ENCODE measurements around the gene C2orf72. TPM values are rescaled to one million over a fixed set of nuclear protein-coding genes. Genes with fewer than 3 reads are reported as not detected.
"Not testable (repeated sequence)": the region's sequence is repeated elsewhere in the genome, so short reads cannot be mapped to it uniquely, and the experiment has no call there.

C2orf72 gene
- polyA plus RNA-seq, 1 experiment = not detected

- H3K9me3 ChIP-seq (ENCODE audit: control insufficient read depth, insufficient read depth, low read length) = no peaks in the 10 kb centered on the region; the same call in 1 of the 2 replicates
- H3K27ac ChIP-seq (ENCODE audit: low read depth, low read length) = no peak overlapping the region
- DNase-seq (ENCODE audit: low read depth, low spot score) = no peak
- peaks cover 39% of the 10 kb centered on the region for H3K27me3 ChIP-seq (ENCODE audit: control insufficient read depth, insufficient read depth, low read length)
- no peak for TF ChIP-seq CTCF (IDR thresholded peaks at IDR 0.05; ENCODE audit: low read depth, low read length)
- ChIA-PET POLR2A (no interaction called here), CTCF (interaction anchor here (2.2 kb wide), 1 partner anchor 14 kb away, joined by 7 read pairs; no protein-coding TSS in a partner anchor)
- no peak overlapping the region for H3K4me3 ChIP-seq (ENCODE audit: low read depth, low read length)
Measured at GRCh38 chr2:231001036-231001435, 36.3 kb upstream of the C2orf72 start.

GRCh38 chr2:231001921-231002320 lies 35.4 kb upstream of the C2orf72 start:
- Histone ChIP-seq H3K27ac (ENCODE audit: low read depth, low read length) (no peak overlapping the region), H3K4me3 (ENCODE audit: low read depth, low read length) (no peak overlapping the region), H3K9me3 (ENCODE audit: control insufficient read depth, insufficient read depth, low read length) (no peaks in the 10 kb centered on the region), H3K27me3 (ENCODE audit: control insufficient read depth, insufficient read depth, low read length) (peaks cover 40% of the 10 kb centered on the region)
- POLR2A ChIA-PET = no interaction called here
- no peak for TF ChIP-seq CTCF (IDR thresholded peaks at IDR 0.05; ENCODE audit: low read depth, low read length)
- no peak for DNase-seq (ENCODE audit: low read depth, low spot score)
- CTCF ChIA-PET = interaction anchor here (2.2 kb wide), 1 partner anchor 15 kb away, joined by 7 read pairs; no protein-coding TSS in a partner anchor

GRCh38 chr2:231002641-231003040 lies 34.7 kb upstream of the C2orf72 start:
- Histone ChIP-seq H3K4me3 (ENCODE audit: low read depth, low read length) (no peak overlapping the region), H3K27me3 (ENCODE audit: control insufficient read depth, insufficient read depth, low read length) (peaks cover 37% of the 10 kb centered on the region), H3K9me3 (ENCODE audit: control insufficient read depth, insufficient read depth, low read length) (no peaks in the 10 kb centered on the region), H3K27ac (ENCODE audit: low read depth, low read length) (no peak overlapping the region)
- DNase-seq (ENCODE audit: low read depth, low spot score) = no peak
- no peak for TF ChIP-seq CTCF (IDR thresholded peaks at IDR 0.05; ENCODE audit: low read depth, low read length)
- CTCF ChIA-PET = interaction anchor here (2.2 kb wide), 1 partner anchor 16 kb away, joined by 7 read pairs; no protein-coding TSS in a partner anchor
- POLR2A ChIA-PET = no interaction called here

DNA sequence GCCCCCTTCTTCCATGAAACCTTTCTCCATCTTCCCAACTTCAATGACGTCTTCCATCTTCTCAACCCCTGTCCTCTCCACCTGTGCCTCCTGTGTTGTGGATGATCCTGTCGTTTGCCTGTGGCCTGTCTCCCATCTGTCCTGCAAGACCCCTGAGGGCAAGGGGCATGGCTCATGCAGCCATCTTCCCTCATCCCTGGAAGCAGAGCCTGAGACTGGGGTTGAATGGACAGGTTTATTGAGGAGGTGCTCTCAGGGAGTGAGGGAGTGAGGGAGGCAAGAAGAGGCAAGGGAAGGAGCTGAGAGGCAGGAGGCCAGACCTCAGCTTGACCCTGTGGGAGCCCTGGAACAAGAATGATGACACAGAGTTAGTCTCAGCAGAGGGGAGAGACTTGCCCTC lies 34.1 kb upstream of the C2orf72 start:
- no peak for DNase-seq (ENCODE audit: low read depth, low spot score)
- H3K4me3 ChIP-seq (ENCODE audit: low read depth, low read length) = no peak overlapping the region
- no peaks in the 10 kb centered on the region for H3K9me3 ChIP-seq (ENCODE audit: control insufficient read depth, insufficient read depth, low read length)
- CTCF ChIA-PET = interaction anchor here (2.2 kb wide), 1 partner anchor 17 kb away, joined by 7 read pairs; no protein-coding TSS in a partner anchor
- H3K27me3 ChIP-seq (ENCODE audit: control insufficient read depth, insufficient read depth, low read length) = peaks cover 37% of the 10 kb centered on the region
- POLR2A ChIA-PET = no interaction called here
- TF ChIP-seq CTCF (IDR thresholded peaks at IDR 0.05; ENCODE audit: low read depth, low read length) = no peak
- no peak overlapping the region for H3K27ac ChIP-seq (ENCODE audit: low read depth, low read length)

DNA sequence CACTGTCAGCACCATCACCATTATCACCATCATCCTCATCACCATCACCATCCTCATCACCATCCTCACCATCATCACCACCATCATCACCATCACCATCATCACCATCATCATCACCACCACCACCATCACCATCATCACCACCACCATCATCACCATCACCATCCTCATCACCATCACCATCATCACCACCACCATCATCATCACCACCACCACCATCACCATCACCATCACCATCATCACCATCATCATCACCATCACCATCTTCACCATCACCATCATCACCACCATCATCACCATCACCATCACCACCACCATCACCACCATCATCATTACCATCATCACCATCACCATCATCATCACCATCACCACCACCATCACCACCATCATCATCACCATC lies 32.4 kb upstream of the C2orf72 start:
- DNase-seq (ENCODE audit: low read depth, low spot score); CTCF ChIA-PET; H3K4me3 ChIP-seq (ENCODE audit: low read depth, low read length); POLR2A ChIA-PET; H3K9me3 ChIP-seq (ENCODE audit: control insufficient read depth, insufficient read depth, low read length); H3K27ac ChIP-seq (ENCODE audit: low read depth, low read length): not testable (repeated sequence)
- peaks cover 39% of the 10 kb centered on the region for H3K27me3 ChIP-seq (ENCODE audit: control insufficient read depth, insufficient read depth, low read length)

Measured in AG04450 (cell line).